ENCODE measurements around the gene CEP72. TPM values are rescaled to one million over a fixed set of nuclear protein-coding genes. Genes with fewer than 3 reads are reported as not detected.
A peak's percentile ranks its signal among the peaks of the same experiment; 100 is the strongest.

Gene CEP72
- total RNA-seq, 1 donor, result 3.3 TPM

DNA sequence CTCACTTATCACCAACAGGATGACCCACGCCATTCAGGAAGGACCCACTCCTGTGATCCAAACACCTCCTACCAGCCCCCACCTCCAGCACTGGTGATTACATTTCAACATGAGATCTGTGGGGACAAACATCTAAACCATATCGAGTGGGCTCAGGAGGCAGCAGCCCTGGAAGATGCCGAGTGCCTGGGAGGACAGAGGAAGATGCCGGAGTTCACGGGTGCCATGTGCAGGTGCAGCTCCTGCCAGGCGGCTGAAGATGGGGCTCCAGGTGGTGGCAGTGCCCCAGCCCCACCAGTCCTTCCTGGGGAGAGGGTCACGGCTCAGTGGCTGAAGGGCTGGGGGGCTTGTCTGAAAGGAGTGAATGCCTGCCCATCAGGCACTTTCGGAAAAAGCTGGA, 6.1 kb upstream of the CEP72 start:
- Histone ChIP-seq H3K4me1 (ENCODE audit: insufficient read depth, low read length) (no peaks in the 10 kb centered on the region), H2AFZ (ENCODE audit: low read length) (no peak overlapping the region), H3K4me3 (ENCODE audit: insufficient read depth, low read length) (no peak overlapping the region), H3K4me2 (ENCODE audit: insufficient read depth, low read length) (no peak overlapping the region), H3K27ac (ENCODE audit: low read depth, low read length) (no peak overlapping the region), H4K20me1 (ENCODE audit: insufficient read depth, low read length) (no peaks in the 10 kb centered on the region), H3K36me3 (ENCODE audit: insufficient read depth, low read length) (no peaks in the 10 kb centered on the region), H3K79me2 (ENCODE audit: insufficient read depth, low read length) (no peaks in the 10 kb centered on the region), H3K9me3 (ENCODE audit: low read depth, low read length) (no peaks in the 10 kb centered on the region), H3K27me3 (ENCODE audit: insufficient read depth, low read length) (peaks cover 17% of the 10 kb centered on the region)
- DNase-seq (ENCODE audit: insufficient read length, low spot score, missing footprints), result no peak
- TF ChIP-seq, protein P1, sequence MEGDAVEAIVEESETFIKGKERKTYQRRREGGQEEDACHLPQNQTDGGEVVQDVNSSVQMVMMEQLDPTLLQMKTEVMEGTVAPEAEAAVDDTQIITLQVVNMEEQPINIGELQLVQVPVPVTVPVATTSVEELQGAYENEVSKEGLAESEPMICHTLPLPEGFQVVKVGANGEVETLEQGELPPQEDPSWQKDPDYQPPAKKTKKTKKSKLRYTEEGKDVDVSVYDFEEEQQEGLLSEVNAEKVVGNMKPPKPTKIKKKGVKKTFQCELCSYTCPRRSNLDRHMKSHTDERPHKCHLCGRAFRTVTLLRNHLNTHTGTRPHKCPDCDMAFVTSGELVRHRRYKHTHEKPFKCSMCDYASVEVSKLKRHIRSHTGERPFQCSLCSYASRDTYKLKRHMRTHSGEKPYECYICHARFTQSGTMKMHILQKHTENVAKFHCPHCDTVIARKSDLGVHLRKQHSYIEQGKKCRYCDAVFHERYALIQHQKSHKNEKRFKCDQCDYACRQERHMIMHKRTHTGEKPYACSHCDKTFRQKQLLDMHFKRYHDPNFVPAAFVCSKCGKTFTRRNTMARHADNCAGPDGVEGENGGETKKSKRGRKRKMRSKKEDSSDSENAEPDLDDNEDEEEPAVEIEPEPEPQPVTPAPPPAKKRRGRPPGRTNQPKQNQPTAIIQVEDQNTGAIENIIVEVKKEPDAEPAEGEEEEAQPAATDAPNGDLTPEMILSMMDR (IDR thresholded peaks at IDR 0.05; ENCODE audit: extremely low read depth, low read depth, low read length), result no peak

DNA sequence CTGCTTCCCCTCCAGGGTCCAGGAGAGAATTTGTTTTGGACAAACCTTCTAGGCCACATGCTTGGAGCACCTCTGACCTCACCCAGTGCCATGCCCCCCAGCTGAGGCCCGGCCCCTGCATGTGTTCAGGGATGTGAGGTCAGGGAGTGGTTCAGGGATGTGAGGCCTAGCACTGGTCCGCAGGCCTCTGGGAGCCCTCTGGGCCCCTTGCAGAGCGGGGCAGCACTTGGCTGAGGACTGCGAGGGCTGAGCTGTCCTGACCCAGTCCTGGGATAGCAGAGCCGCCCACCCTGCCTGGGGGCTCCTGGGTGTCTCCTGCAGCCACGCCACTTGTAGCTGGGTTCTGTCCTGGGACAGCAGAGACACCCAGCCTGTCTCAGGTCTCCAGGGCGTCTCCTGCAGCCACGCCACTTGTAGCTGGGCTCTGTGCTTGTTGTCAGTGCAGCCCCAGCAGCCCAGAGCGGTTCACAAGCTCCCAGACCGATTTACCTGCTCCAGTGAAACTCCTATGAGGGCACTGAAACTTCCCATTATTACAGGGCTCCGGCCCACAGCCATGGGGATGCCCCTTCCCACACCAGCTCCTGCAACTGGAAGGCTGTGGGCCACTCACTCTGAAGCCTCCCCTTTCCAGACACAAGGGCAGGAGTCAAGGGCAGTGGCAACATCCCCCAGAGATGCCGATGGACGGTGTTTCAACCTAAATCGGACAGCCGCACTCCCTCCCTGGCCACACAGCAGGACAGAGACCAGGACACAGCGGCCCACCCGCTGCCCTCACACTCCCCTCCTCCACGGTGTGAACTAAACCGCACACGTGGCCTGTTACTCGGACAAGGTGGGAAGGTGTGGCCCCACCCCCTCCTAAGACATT, 5.4 kb upstream of the CEP72 start:
- H3K4me2 ChIP-seq (ENCODE audit: insufficient read depth, low read length), result peak overlapping the region; percentile 44
- no peak overlapping the region for H2AFZ ChIP-seq (ENCODE audit: low read length)
- TF ChIP-seq, protein P1 (IDR thresholded peaks at IDR 0.05; ENCODE audit: extremely low read depth, low read depth, low read length), result no peak
- H3K79me2 ChIP-seq (ENCODE audit: insufficient read depth, low read length), result no peaks in the 10 kb centered on the region
- H3K27ac ChIP-seq (ENCODE audit: low read depth, low read length), result no peak overlapping the region
- H4K20me1 ChIP-seq (ENCODE audit: insufficient read depth, low read length), result no peaks in the 10 kb centered on the region
- H3K4me1 ChIP-seq (ENCODE audit: insufficient read depth, low read length), result no peaks in the 10 kb centered on the region
- peak; percentile 58 for DNase-seq (ENCODE audit: insufficient read length, low spot score, missing footprints)
- no peaks in the 10 kb centered on the region for H3K9me3 ChIP-seq (ENCODE audit: low read depth, low read length)
- peaks cover 17% of the 10 kb centered on the region for H3K27me3 ChIP-seq (ENCODE audit: insufficient read depth, low read length)
- H3K36me3 ChIP-seq (ENCODE audit: insufficient read depth, low read length), result no peaks in the 10 kb centered on the region
- no peak overlapping the region for H3K4me3 ChIP-seq (ENCODE audit: insufficient read depth, low read length)

- Histone ChIP-seq H3K36me3 (ENCODE audit: insufficient read depth, low read length) (no peaks in the 10 kb centered on the region), H3K4me3 (ENCODE audit: insufficient read depth, low read length) (no peak overlapping the region), H3K9me3 (ENCODE audit: low read depth, low read length) (no peaks in the 10 kb centered on the region), H2AFZ (ENCODE audit: low read length) (no peak overlapping the region), H4K20me1 (ENCODE audit: insufficient read depth, low read length) (no peaks in the 10 kb centered on the region), H3K4me2 (ENCODE audit: insufficient read depth, low read length) (peak overlapping the region; percentile 44), H3K27me3 (ENCODE audit: insufficient read depth, low read length) (peaks cover 17% of the 10 kb centered on the region), H3K27ac (ENCODE audit: low read depth, low read length) (no peak overlapping the region), H3K79me2 (ENCODE audit: insufficient read depth, low read length) (peaks cover 4% of the 10 kb centered on the region), H3K4me1 (ENCODE audit: insufficient read depth, low read length) (peaks cover 2% of the 10 kb centered on the region)
- TF ChIP-seq, protein P1 (IDR thresholded peaks at IDR 0.05; ENCODE audit: extremely low read depth, low read depth, low read length), result no peak
- peak; percentile 69 for DNase-seq (ENCODE audit: insufficient read length, low spot score, missing footprints)
Measured at GRCh38 chr5:607541-608428, 4.4 kb upstream of the CEP72 start.

All from osteoblast (primary cell).